ENCODE results near the gene SFXN3. TPM values are rescaled to one million over a fixed set of nuclear protein-coding genes. Genes with fewer than 3 reads are reported as not detected.

Gene SFXN3
- total and polyA plus RNA-seq, 2 of the 8 experiments (the other 6 are each of a cell fraction or from before 2014, with no cell fraction given) = 2.6 to 2.8 TPM

GRCh38 chr10:100984672-100985177 lies 46.3 kb upstream of the SFXN3 start:
- Histone ChIP-seq H3K4ac (replicated peaks; ENCODE audit: insufficient read length, low read depth, low read length) (no peak overlapping the region), H3K9ac (replicated peaks in 1 of 4; ENCODE audit: extremely low read depth in 1 of 4, low read depth in 3 of 4, low read length in 3 of 4) (no peak overlapping the region), H3K79me2 (ENCODE audit: control insufficient read depth in 1 of 2, insufficient read depth in 2 of 2, low read length in 2 of 2) (peaks cover 17 to 33% of the 10 kb centered on the region in 2 experiments), H3K56ac (replicated peaks; ENCODE audit: insufficient read length, low read depth, low read length) (no peak overlapping the region), H3K4me2 (ENCODE audit: insufficient read depth in 1 of 2, low read depth in 2 of 2, low read length in 2 of 2) (no peak overlapping the region), H2BK15ac (ENCODE audit: low read length) (no peak overlapping the region), H3K4me3 (ENCODE audit: extremely low read depth in 1 of 4, insufficient read depth in 2 of 4, low read depth in 3 of 4, low read length in 4 of 4) (no peak overlapping the region), H3K14ac (ENCODE audit: insufficient read length) (no peak overlapping the region), H2AFZ (ENCODE audit: low read length) (no peak overlapping the region), H2BK5ac (ENCODE audit: low read depth, low read length) (no peak overlapping the region), H3K18ac (ENCODE audit: extremely low read depth, low read length) (no peak overlapping the region), H4K91ac (replicated peaks; ENCODE audit: insufficient read length, low read length) (no peak overlapping the region), H4K8ac (ENCODE audit: extremely low read depth, insufficient read depth, low read length) (no peak overlapping the region), H2BK120ac (replicated peaks; ENCODE audit: low read depth, low read length) (no peak overlapping the region), H3K36me3 (ENCODE audit: control insufficient read depth in 2 of 4, insufficient read depth in 4 of 4, low read length in 3 of 4) (peaks cover 5 to 28% (median 14%) of the 10 kb centered on the region in 4 experiments), H2BK20ac (ENCODE audit: low read length) (no peak overlapping the region), H3K27ac (ENCODE audit: low read depth, low read length) (no peak overlapping the region), H3K23ac (ENCODE audit: insufficient read length) (no peak overlapping the region), H3K4me1 (replicated peaks in 1 of 4; ENCODE audit: control insufficient read depth in 3 of 4, insufficient read depth in 4 of 4, low read length in 3 of 4) (peaks cover 0 to 12% (median 5%) of the 10 kb centered on the region in 4 experiments; a peak in 4 of 7 replicates), H2AK5ac (ENCODE audit: low read depth, low read length) (no peak overlapping the region), H4K5ac (ENCODE audit: insufficient read length, low read depth, low read length) (no peak overlapping the region), H3K9me3 (ENCODE audit: insufficient read depth in 2 of 2, low read depth in 1 of 2, low read length in 1 of 2) (no peaks in the 10 kb centered on the region), H4K20me1 (replicated peaks in 1 of 2; ENCODE audit: control insufficient read depth in 1 of 2, insufficient read depth in 2 of 2, low read length in 2 of 2) (peaks cover 0 to 13% of the 10 kb centered on the region in 2 experiments), H3K23me2 (ENCODE audit: low read depth, low read length) (peaks cover 9% of the 10 kb centered on the region; the same call in 1 of the 2 replicates), H3K79me1 (ENCODE audit: low read depth, low read length) (peaks cover 15% of the 10 kb centered on the region), H2BK12ac (ENCODE audit: low read depth, low read length) (no peak overlapping the region), H3K27me3 (replicated peaks in 1 of 4; ENCODE audit: control insufficient read depth in 3 of 4, extremely low read depth in 1 of 4, insufficient read depth in 3 of 4, low read length in 3 of 4) (no peaks in the 10 kb centered on the region)
- FAIRE-seq (no peak), DNase-seq (ENCODE audit: low read depth in 1 of 2, low spot score in 2 of 2) (no peak)
- ChIA-PET POLR2A (ENCODE audit: partially characterized antibody) (interaction anchor here (0.6 to 1.7 kb wide), 6 partner anchors 8 to 29 kb away, joined by 3 to 7 read pairs (median 3); partner anchors contain the start of gene SEMA4G), CTCF (ENCODE audit: partially characterized antibody) (interaction anchor here (0.7 to 26.8 kb wide), 8 partner anchors 9 to 230 kb away, joined by 3 to 464 read pairs (median 7); no protein-coding TSS in a partner anchor)
- TF ChIP-seq ATF3 (IDR thresholded peaks at IDR 0.05; ENCODE audit: insufficient read depth, low read depth, low read length) (no peak), NANOG (IDR thresholded peaks at IDR 0.05; ENCODE audit: insufficient read depth, low read depth, low read length, poor library complexity, severe bottlenecking) (no peak), ASH2L (IDR thresholded peaks at IDR 0.05; ENCODE audit: low read length) (no peak), HDAC6 (IDR thresholded peaks at IDR 0.05; ENCODE audit: low read depth, low read length) (no peak), SRF (IDR thresholded peaks at IDR 0.05; ENCODE audit: low read depth, low read length) (no peak), CHD2 (IDR thresholded peaks at IDR 0.05; ENCODE audit: low read length) (no peak), SIX5 (IDR thresholded peaks at IDR 0.05; ENCODE audit: low read depth, low read length) (no peak), FOSL1 (IDR thresholded peaks at IDR 0.05; ENCODE audit: insufficient read depth, low read depth, low read length) (no peak), SP4 (IDR thresholded peaks at IDR 0.05; ENCODE audit: low read length) (no peak), MAFK (IDR thresholded peaks at IDR 0.05; ENCODE audit: low read depth, low read length) (no peak), SUZ12 (IDR thresholded peaks at IDR 0.05; ENCODE audit: low read length) (no peak), MAX (IDR thresholded peaks at IDR 0.05) (no peak)
- WGBS, 2 experiments (ENCODE audit: extremely low coverage in 1 of 2, insufficient coverage in 1 of 2, insufficient read length in 1 of 2, insufficient replicate concordance in 2 of 2, low coverage in 1 of 2, low lambda C conversion rate in 2 of 2, missing lambda C conversion rate in 1 of 2) = 85% methylated on average over 2 of the region's 2 CpGs; no CpG with 5 or more reads in 1 of the 2 experiments

Data from H1 (cell line).